ENCODE data around the gene MRC1. TPM values are rescaled to one million over a fixed set of nuclear protein-coding genes. Genes with fewer than 3 reads are reported as not detected.

MRC1 gene
- total and polyA plus RNA-seq, 10 of the 15 experiments (the other 5 are each of a cell fraction or from before 2014, with no cell fraction given) = 0.01 to 0.21 (median 0.03) TPM; not detected in 5

DNA sequence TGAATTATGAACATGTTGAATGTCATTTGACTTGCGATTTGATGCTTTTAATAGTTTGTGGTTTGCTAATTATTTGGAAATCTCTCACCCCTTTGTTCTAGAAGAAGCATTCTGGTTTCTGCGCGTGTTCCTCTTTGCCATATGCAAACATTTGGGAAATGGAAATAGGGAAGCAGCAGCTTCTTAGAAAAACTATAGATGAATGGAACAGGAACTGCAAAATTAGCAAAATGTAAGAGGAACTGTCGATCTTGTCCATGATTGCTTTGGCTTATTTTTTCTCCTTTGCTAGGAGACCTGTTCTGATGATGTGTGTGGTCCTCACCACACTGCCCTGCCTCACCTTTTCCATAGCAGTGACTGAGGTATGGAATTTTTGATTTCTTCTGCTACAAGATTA lies 38.1 kb upstream of the MRC1 start:
- no peak overlapping the region for H3K4me3 ChIP-seq
- H3K36me3 ChIP-seq (ENCODE audit: control insufficient read depth in 2 of 2, insufficient read depth in 2 of 2, low read length in 1 of 2) = no peaks in the 10 kb centered on the region
- RAD21 ChIA-PET (ENCODE audit: unreplicated experiment) = no interaction called here
- no TSS peak for BruUV-seq (replicated peaks)
- H2AFZ ChIP-seq (ENCODE audit: control insufficient read depth, low read depth, low read length) = no peak overlapping the region
- 2% methylated on average over 4 of the region's 4 CpGs for WGBS (ENCODE audit: insufficient coverage, insufficient replicate concordance, low lambda C conversion rate, missing lambda C conversion rate)
- CTCF ChIA-PET = no interaction called here
- no peaks in the 10 kb centered on the region for H3K79me2 ChIP-seq (ENCODE audit: control insufficient read depth, insufficient read depth, low read length)
- no peaks in the 10 kb centered on the region for H3K4me1 ChIP-seq (ENCODE audit: control insufficient read depth, insufficient read depth, low read length)
- SMC1A ChIA-PET (ENCODE audit: uncharacterized antibody, unreplicated experiment) = interaction anchor here (1.6 kb wide), 1 partner anchor 387 kb away, joined by 3 read pairs; no protein-coding TSS in a partner anchor
- in situ Hi-C loops (cut with MboI) (no loop called here), intact Hi-C loops (cut with micrococcal nuclease; ENCODE audit: unreplicated experiment) (no loop called here)
- H4K20me1 ChIP-seq (ENCODE audit: control insufficient read depth, insufficient read depth) = no peaks in the 10 kb centered on the region
- H3K27ac ChIP-seq (ENCODE audit: control insufficient read depth, insufficient read depth) = no peak overlapping the region
- no peak overlapping the region for H3K9ac ChIP-seq (ENCODE audit: control insufficient read depth, insufficient read depth, low read length)
- POLR2A ChIA-PET = no interaction called here
- DNase-seq (ENCODE audit: low read depth, low spot score) (no peak), FAIRE-seq (no peak), ATAC-seq (no peak)
- H3K27me3 ChIP-seq (replicated peaks in 1 of 2; ENCODE audit: control insufficient read depth in 2 of 2, insufficient read depth in 2 of 2, low read length in 1 of 2) = no peaks in the 10 kb centered on the region
- no peaks in the 10 kb centered on the region for H3K9me3 ChIP-seq (replicated peaks; ENCODE audit: control insufficient read depth, insufficient read depth, low read length)
- H3K4me2 ChIP-seq (ENCODE audit: control insufficient read depth, insufficient read depth) = no peak overlapping the region
- TF ChIP-seq LARP7 (IDR thresholded peaks at IDR 0.05) (no peak), BACH1 (IDR thresholded peaks at IDR 0.05; ENCODE audit: borderline replicate concordance) (no peak), CBX3 (IDR thresholded peaks at IDR 0.05; ENCODE audit: borderline replicate concordance, low read depth) (no peak), NFYA (IDR thresholded peaks at IDR 0.05; ENCODE audit: borderline replicate concordance, low read depth, low read length) (no peak), EED (IDR thresholded peaks at IDR 0.05; ENCODE audit: low read depth) (no peak), POLR2AphosphoS2 (IDR thresholded peaks at IDR 0.05; ENCODE audit: low read depth, low read length) (no peak), IRF4 (IDR thresholded peaks at IDR 0.05; ENCODE audit: low read depth, low read length) (no peak), IRF5 (IDR thresholded peaks at IDR 0.05; ENCODE audit: borderline replicate concordance) (no peak), SPI1 (IDR thresholded peaks at IDR 0.05; ENCODE audit: borderline replicate concordance, insufficient read depth, low read depth, low read length) (no peak), FOS (IDR thresholded peaks at IDR 0.05; ENCODE audit: borderline replicate concordance, extremely low read depth, insufficient read length) (no peak), BRCA1 (IDR thresholded peaks at IDR 0.05; ENCODE audit: low read depth, low read length) (no peak)
- TF ChIP-seq, protein P1, sequence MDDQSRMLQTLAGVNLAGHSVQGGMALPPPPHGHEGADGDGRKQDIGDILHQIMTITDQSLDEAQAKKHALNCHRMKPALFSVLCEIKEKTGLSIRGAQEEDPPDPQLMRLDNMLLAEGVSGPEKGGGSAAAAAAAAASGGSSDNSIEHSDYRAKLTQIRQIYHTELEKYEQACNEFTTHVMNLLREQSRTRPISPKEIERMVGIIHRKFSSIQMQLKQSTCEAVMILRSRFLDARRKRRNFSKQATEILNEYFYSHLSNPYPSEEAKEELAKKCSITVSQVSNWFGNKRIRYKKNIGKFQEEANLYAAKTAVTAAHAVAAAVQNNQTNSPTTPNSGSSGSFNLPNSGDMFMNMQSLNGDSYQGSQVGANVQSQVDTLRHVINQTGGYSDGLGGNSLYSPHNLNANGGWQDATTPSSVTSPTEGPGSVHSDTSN (IDR thresholded peaks at IDR 0.05; ENCODE audit: insufficient replicate concordance, low read depth, low read length) = no peak
- TF ChIP-seq, protein P2, sequence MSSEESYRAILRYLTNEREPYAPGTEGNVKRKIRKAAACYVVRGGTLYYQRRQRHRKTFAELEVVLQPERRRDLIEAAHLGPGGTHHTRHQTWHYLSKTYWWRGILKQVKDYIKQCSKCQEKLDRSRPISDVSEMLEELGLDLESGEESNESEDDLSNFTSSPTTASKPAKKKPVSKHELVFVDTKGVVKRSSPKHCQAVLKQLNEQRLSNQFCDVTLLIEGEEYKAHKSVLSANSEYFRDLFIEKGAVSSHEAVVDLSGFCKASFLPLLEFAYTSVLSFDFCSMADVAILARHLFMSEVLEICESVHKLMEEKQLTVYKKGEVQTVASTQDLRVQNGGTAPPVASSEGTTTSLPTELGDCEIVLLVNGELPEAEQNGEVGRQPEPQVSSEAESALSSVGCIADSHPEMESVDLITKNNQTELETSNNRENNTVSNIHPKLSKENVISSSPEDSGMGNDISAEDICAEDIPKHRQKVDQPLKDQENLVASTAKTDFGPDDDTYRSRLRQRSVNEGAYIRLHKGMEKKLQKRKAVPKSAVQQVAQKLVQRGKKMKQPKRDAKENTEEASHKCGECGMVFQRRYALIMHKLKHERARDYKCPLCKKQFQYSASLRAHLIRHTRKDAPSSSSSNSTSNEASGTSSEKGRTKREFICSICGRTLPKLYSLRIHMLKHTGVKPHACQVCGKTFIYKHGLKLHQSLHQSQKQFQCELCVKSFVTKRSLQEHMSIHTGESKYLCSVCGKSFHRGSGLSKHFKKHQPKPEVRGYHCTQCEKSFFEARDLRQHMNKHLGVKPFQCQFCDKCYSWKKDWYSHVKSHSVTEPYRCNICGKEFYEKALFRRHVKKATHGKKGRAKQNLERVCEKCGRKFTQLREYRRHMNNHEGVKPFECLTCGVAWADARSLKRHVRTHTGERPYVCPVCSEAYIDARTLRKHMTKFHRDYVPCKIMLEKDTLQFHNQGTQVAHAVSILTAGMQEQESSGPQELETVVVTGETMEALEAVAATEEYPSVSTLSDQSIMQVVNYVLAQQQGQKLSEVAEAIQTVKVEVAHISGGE (CRISPR knock-in tag; IDR thresholded peaks at IDR 0.05) = no peak
- TF ChIP-seq, protein P3, sequence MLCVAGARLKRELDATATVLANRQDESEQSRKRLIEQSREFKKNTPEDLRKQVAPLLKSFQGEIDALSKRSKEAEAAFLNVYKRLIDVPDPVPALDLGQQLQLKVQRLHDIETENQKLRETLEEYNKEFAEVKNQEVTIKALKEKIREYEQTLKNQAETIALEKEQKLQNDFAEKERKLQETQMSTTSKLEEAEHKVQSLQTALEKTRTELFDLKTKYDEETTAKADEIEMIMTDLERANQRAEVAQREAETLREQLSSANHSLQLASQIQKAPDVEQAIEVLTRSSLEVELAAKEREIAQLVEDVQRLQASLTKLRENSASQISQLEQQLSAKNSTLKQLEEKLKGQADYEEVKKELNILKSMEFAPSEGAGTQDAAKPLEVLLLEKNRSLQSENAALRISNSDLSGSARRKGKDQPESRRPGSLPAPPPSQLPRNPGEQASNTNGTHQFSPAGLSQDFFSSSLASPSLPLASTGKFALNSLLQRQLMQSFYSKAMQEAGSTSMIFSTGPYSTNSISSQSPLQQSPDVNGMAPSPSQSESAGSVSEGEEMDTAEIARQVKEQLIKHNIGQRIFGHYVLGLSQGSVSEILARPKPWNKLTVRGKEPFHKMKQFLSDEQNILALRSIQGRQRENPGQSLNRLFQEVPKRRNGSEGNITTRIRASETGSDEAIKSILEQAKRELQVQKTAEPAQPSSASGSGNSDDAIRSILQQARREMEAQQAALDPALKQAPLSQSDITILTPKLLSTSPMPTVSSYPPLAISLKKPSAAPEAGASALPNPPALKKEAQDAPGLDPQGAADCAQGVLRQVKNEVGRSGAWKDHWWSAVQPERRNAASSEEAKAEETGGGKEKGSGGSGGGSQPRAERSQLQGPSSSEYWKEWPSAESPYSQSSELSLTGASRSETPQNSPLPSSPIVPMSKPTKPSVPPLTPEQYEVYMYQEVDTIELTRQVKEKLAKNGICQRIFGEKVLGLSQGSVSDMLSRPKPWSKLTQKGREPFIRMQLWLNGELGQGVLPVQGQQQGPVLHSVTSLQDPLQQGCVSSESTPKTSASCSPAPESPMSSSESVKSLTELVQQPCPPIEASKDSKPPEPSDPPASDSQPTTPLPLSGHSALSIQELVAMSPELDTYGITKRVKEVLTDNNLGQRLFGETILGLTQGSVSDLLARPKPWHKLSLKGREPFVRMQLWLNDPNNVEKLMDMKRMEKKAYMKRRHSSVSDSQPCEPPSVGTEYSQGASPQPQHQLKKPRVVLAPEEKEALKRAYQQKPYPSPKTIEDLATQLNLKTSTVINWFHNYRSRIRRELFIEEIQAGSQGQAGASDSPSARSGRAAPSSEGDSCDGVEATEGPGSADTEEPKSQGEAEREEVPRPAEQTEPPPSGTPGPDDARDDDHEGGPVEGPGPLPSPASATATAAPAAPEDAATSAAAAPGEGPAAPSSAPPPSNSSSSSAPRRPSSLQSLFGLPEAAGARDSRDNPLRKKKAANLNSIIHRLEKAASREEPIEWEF (IDR thresholded peaks at IDR 0.05; ENCODE audit: insufficient replicate concordance, low read depth, low read length) = no peak

All from GM12878 (cell line).